Right cardiac atrium (tissue), 5 donors: Measurements from ENCODE around the gene RPN1. TPM values are rescaled to one million over a fixed set of nuclear protein-coding genes. Genes with fewer than 3 reads are reported as not detected.

ENCODE experiments used
- ATAC-seq, 2 donors: fragments of 200-7000 bp; cut with Tn5 transposase; one replicate each; pipeline versions ENCODE4 v1.8.0 to v1.9.1; 2020; ENCODE audit warnings: moderate library complexity in 2 of 2, mild to moderate bottlenecking in 1 of 2
- DNase-seq, 3 donors: peaks; one replicate each; pipeline ENCODE4 v3.0.0-alpha.2; 2020
- H3K27ac ChIP-seq: one replicate; pipeline ENCODE4 v1.5.1; 2013; ENCODE audit warnings: mild to moderate bottlenecking, low read length, control low read depth, moderate library complexity
- H3K27me3 ChIP-seq: one replicate; pipeline ENCODE4 v1.6.1; 2013; ENCODE audit not compliant: control insufficient read depth, insufficient read depth
- H3K4me1 ChIP-seq: one replicate; pipeline ENCODE4 v1.6.1; 2013; ENCODE audit warnings: low read length; ENCODE audit not compliant: control insufficient read depth, insufficient read depth
- H3K4me3 ChIP-seq: one replicate; pipeline ENCODE4 v1.5.1; 2013; ENCODE audit warnings: low read length, control low read depth
- H3K9me3 ChIP-seq: one replicate; pipeline ENCODE4 v1.6.1; 2013; ENCODE audit warnings: low read length; ENCODE audit not compliant: control insufficient read depth
- WGBS: extraction: QIAGEN DNeasy Blood & Tissue Kit; methylation state at CpG from one replicate; pipeline ENCODE4 v1.1.7; 2013; 5-methylcytosine and 5-hydroxymethylcytosine counted together
- intact Hi-C, 4 donors: fragments of 100-400 bp; cut with DNase I; formaldehyde crosslinking; loops; one replicate each; pipeline versions ENCODE4 v1.11.0 to v1.14.0; 2022 to 2023
- polyA plus RNA-seq: library from polyadenylated mRNA; stranded (reverse); fragments of 200-250 nt; gene quantifications from one replicate; pipeline ENCODE4 v1.2.3, GENCODE V29; 2013
- total RNA-seq, 4 donors: library from RNA; stranded (reverse); fragmentation: NEBNext Ultra II Directional; extraction: Animal tissue kit (Norgen Biotek cat#: 25700); gene quantifications; one replicate each; pipeline ENCODE4 v1.2.1, GENCODE V29; 2021
- donor health status: healthy with polysubstance abuse.
- donor health status: DM: no; HTN: yes; CAD: no.
- donor health status: DM: no; HTN: no; CAD: no.
- donor health status: DM: no; HTN: yes; CAD: no; lungs with severe emphysema.
- donor health status: DM: yes; HTN: yes; CAD: no.

Gene RPN1
- total and polyA plus RNA-seq, 5 donors: 85.1 to 164 (median 107) TPM

- intact Hi-C loops: no loop called here
- WGBS: 91% methylated on average over 9 of the region's 9 CpGs
- Histone ChIP-seq H3K4me3 (no peak overlapping the region), H3K27me3 (no peaks in the 10 kb centered on the region), H3K27ac (no peak overlapping the region), H3K9me3 (no peaks in the 10 kb centered on the region), H3K4me1 (peaks cover 12% of the 10 kb centered on the region)
- DNase-seq: no peak
- no peak for ATAC-seq
Observed at GRCh38 chr3:128620268-128620691, 30.3 kb downstream of the RPN1 start.

- no peak overlapping the region for H3K4me3 ChIP-seq
- no peak for ATAC-seq
- H3K4me1 ChIP-seq: peaks cover 7% of the 10 kb centered on the region
- H3K27me3 ChIP-seq: no peaks in the 10 kb centered on the region
- H3K9me3 ChIP-seq: no peaks in the 10 kb centered on the region
- no peak for DNase-seq
- 59% methylated on average over 7 of the region's 7 CpGs for WGBS
- intact Hi-C loops: loop anchor here in 1 of 4 donors (10.0 kb wide), 1 partner anchor 225 kb away; no protein-coding TSS in a partner anchor
- no peak overlapping the region for H3K27ac ChIP-seq
Observed at GRCh38 chr3:128619146-128619890, 31.3 kb downstream of the RPN1 start.

GRCh38 chr3:128618398-128618726 lies 32.3 kb downstream of the RPN1 start:
- 32% methylated on average over 5 of the region's 5 CpGs for WGBS
- Histone ChIP-seq H3K27ac (peak overlapping the region; percentile 78), H3K9me3 (no peaks in the 10 kb centered on the region), H3K4me3 (peak overlapping the region; percentile 75), H3K4me1 (peaks cover 2% of the 10 kb centered on the region), H3K27me3 (no peaks in the 10 kb centered on the region)
- no peak for ATAC-seq
- no peak for DNase-seq
- intact Hi-C loops: loop anchor here in 1 of 4 donors (10.0 kb wide), 1 partner anchor 226 kb away; no protein-coding TSS in a partner anchor

- Histone ChIP-seq H3K27ac (peak overlapping the region; percentile 78), H3K27me3 (no peaks in the 10 kb centered on the region), H3K4me1 (no peaks in the 10 kb centered on the region), H3K4me3 (peak overlapping the region; percentile 75), H3K9me3 (no peaks in the 10 kb centered on the region)
- ATAC-seq (peak; percentile 95 to 96), DNase-seq (peak; percentile 98 to 100 (median 99))
- WGBS: under 1% methylated on average over 61 of the region's 61 CpGs
- intact Hi-C loops: loop anchor here in 1 of 4 donors (10.0 kb wide), 1 partner anchor 227 kb away; no protein-coding TSS in a partner anchor
Observed at GRCh38 chr3:128617557-128618397, 32.8 kb downstream of the RPN1 start.

DNA sequence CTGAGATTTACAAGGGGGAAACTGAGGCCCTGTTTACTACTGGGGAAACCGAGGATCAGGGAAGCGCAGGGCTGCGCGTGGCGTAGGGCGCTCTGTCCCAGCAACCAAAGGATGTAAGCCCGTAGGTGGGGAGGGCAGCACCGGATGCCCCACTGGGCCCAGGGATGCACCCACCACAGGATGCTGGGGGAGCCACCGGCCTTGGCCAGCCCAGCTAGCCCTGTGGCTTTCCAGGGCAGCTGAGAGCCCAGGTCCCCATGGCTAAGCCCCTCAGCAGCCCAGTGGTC lies 33.4 kb downstream of the RPN1 start:
- DNase-seq: no peak
- Histone ChIP-seq H3K4me3 (no peak overlapping the region), H3K4me1 (no peaks in the 10 kb centered on the region), H3K27me3 (no peaks in the 10 kb centered on the region), H3K9me3 (no peaks in the 10 kb centered on the region), H3K27ac (peak overlapping the region; percentile 10)
- WGBS: 62% methylated on average over 9 of the region's 9 CpGs
- intact Hi-C loops: loop anchor here in 1 of 4 donors (10.0 kb wide), 1 partner anchor 228 kb away; no protein-coding TSS in a partner anchor
- no peak for ATAC-seq

DNA sequence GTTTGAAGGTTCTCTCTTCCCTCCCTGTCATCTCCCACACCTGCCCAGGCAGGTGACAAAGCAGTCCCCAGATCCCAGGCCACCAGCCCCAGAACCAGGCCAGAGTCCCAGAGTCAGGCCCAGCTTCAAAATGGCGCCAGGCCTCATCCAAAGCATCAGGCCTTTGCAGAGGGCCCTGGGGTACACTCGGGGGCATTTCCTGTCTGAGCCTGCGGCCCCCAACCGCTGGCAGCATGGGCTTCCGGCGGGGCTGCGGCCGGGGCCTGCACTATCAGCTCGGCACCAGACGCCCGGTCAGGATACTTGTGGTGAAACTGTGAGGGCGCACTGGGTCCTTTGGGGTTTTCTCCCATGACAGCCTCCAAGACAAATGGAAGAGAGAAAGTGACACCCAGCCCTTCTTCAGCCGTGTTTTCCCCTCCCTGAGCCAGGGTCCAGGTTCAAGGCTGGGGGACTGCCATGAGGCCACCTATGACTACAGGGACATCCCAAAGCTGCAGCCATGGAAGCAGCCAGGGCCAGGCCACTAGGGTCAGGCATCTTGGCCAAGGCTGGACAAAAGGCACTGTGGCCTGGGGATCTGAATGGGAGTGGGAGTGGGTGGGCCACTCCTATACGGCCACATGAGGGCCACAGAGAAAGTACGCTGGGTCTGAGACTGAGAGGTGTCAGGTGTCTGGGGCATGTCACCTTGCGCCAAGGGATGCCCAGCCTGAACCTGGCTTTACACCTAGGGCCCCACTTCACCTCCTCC lies 33.9 kb downstream of the RPN1 start:
- ATAC-seq: peak; percentile 1 to 2
- no peaks in the 10 kb centered on the region for H3K27me3 ChIP-seq
- no peaks in the 10 kb centered on the region for H3K9me3 ChIP-seq
- H3K27ac ChIP-seq: no peak overlapping the region
- DNase-seq: peak in 1 of 3 donors; percentile 59
- no peak overlapping the region for H3K4me3 ChIP-seq
- intact Hi-C loops: loop anchor here in 1 of 4 donors (10.0 kb wide), 1 partner anchor 228 kb away; no protein-coding TSS in a partner anchor
- no peaks in the 10 kb centered on the region for H3K4me1 ChIP-seq
- 90% methylated on average over 16 of the region's 16 CpGs for WGBS

DNA sequence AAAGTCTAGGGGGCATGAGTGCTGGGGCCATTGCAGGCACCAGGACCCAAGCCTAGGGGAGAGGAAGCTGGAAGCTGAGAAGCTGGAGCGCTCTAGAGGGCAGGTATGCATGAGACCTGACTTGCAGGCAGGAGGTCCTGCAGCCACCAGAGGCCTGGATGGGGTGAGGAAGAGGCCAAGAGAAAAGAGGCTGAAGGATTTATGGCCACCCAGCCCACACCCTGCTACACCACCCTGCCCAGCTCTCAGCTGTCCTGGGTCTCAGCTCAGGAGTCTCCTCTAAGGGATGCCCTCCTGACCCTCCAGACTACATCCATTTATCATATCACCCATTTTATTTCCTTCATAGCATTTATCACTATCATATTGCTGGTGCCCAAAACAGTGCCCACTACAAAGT lies 36.5 kb downstream of the RPN1 start:
- intact Hi-C loops: loop anchor here in 1 of 4 donors (10.0 kb wide), 1 partner anchor 231 kb away; no protein-coding TSS in a partner anchor
- no peaks in the 10 kb centered on the region for H3K27me3 ChIP-seq
- H3K9me3 ChIP-seq: no peaks in the 10 kb centered on the region
- DNase-seq: no peak
- no peaks in the 10 kb centered on the region for H3K4me1 ChIP-seq
- no peak overlapping the region for H3K27ac ChIP-seq
- no peak for ATAC-seq
- 93% methylated on average over 1 of the region's 1 CpG for WGBS
- no peak overlapping the region for H3K4me3 ChIP-seq

DNA sequence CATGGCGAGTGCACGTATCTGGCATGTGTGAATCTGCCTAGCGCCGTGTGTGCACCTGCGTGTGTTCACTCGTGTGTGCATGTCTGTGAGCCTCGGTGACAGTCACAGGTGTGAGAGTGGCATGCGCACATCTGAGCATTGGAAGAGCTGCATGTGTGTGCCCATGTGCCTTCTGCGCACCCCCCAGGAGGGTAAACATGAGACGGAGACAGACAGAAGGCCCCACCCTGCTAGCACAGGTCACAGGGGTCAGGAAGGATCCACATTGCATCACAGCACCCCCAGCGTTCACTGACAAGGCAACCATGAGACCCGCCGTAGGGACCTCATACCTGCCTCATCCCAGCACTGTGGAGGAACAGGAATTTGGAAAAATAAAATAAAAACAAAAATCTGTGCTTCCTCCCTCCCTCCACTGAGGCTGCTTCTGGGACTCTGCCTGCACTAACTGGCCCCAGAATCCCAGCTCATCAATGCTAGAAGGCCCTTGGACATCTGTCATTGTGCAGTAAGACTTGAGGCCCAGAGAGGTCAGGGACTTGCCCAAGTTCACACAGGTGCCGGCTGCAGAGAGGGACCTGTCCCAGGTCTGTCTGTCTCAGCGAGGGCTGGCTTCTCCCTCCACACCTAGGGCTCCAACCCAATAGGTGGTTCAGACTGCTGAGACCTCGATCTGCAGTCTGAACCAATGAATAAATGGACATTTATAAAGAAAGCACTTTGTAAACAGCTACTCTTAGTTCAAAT lies 37.4 kb downstream of the RPN1 start:
- no peaks in the 10 kb centered on the region for H3K27me3 ChIP-seq
- no peak overlapping the region for H3K27ac ChIP-seq
- ATAC-seq: no peak
- DNase-seq: no peak
- WGBS: 90% methylated on average over 16 of the region's 16 CpGs
- no peaks in the 10 kb centered on the region for H3K9me3 ChIP-seq
- intact Hi-C loops: loop anchor here in 1 of 4 donors (10.0 kb wide), 1 partner anchor 232 kb away; no protein-coding TSS in a partner anchor
- no peak overlapping the region for H3K4me3 ChIP-seq
- no peaks in the 10 kb centered on the region for H3K4me1 ChIP-seq

GRCh38 chr3:128610451-128611070 lies 40.1 kb downstream of the RPN1 start:
- Histone ChIP-seq H3K4me1 (no peaks in the 10 kb centered on the region), H3K4me3 (no peak overlapping the region), H3K9me3 (no peaks in the 10 kb centered on the region), H3K27me3 (no peaks in the 10 kb centered on the region), H3K27ac (no peak overlapping the region)
- 67% methylated on average over 15 of the region's 15 CpGs for WGBS
- no peak for ATAC-seq
- no peak for DNase-seq
- intact Hi-C loops: loop anchor here in 1 of 4 donors (10.0 kb wide), 1 partner anchor 234 kb away; no protein-coding TSS in a partner anchor

DNA sequence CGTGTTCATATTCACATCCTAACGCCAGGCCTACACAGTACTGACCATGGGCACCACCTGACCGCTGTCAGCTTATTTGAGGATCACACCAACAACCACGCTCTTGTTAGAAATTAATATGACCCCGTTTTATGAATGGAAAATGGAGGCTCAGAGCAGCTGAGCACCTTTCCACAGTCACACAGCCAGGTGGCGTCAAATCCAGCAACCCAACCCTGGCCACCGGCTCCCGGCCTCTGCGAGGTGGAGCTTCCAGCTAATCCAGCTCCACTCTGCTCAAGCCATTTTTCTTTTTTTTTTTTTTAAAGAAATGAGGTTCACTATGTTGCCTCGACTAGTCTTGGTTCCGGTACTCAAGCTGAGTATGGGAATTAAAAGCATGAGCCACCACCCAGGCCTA lies 41.3 kb downstream of the RPN1 start:
- intact Hi-C loops: loop anchor here in 2 of 4 donors (5.0 to 10.0 kb wide), 3 partner anchors 182 to 437 kb away; no protein-coding TSS in a partner anchor
- no peaks in the 10 kb centered on the region for H3K27me3 ChIP-seq
- no peak overlapping the region for H3K27ac ChIP-seq
- H3K4me3 ChIP-seq: no peak overlapping the region
- H3K9me3 ChIP-seq: no peaks in the 10 kb centered on the region
- H3K4me1 ChIP-seq: no peaks in the 10 kb centered on the region
- DNase-seq: no peak
- 86% methylated on average over 11 of the region's 11 CpGs for WGBS
- no peak for ATAC-seq
